Bladder microvascular endothelial cell (primary cell): ENCODE data around the gene ERVFRD-1. TPM values are rescaled to one million over a fixed set of nuclear protein-coding genes. Genes with fewer than 3 reads are reported as not detected.

ENCODE experiments used
- total RNA-seq: library from RNA; depleted of rRNA; stranded (reverse); fragments of >200 nt; gene quantifications from 2 replicates; pipeline ENCODE4 v1.2.3, GENCODE V29; 2014

The ERVFRD-1 gene
- 0.16 and 0.38 TPM in 2 replicates for total RNA-seq

GRCh38 chr6:11110921-11111768, at the start of gene ERVFRD-1:
ERVFRD-1 (minus strand) TSS chr6:11111725; CDS start chr6:11105310, 6,415 bp downstream.

GRCh38 chr6:11093626-11094410, 17.7 kb downstream of the ERVFRD-1 start, which contains the start of gene SMIM13:
SMIM13 (plus strand) TSS chr6:11093834; CDS start chr6:11094314, 480 bp downstream.

Other genes starting within 250 kb of the ERVFRD-1 start
- not detected in 2 replicates for gene GCM2, start 229.7 kb downstream of the ERVFRD-1 start, total RNA-seq
- gene SYCP2L, start 224.7 kb downstream of the ERVFRD-1 start, total RNA-seq, result 0.13 and 0.16 TPM in 2 replicates
- gene ELOVL2, start 67.4 kb downstream of the ERVFRD-1 start, total RNA-seq, result not detected in 2 replicates
- gene SMIM13, start 17.9 kb downstream of the ERVFRD-1 start, total RNA-seq, result 8.9 and 18.6 TPM in 2 replicates
- 139 and 239 TPM in 2 replicates for gene NEDD9, start 120.9 kb upstream of the ERVFRD-1 start, total RNA-seq